ENCODE data around the gene MROH8. TPM values are rescaled to one million over a fixed set of nuclear protein-coding genes. Genes with fewer than 3 reads are reported as not detected.

MROH8 gene
- total RNA-seq, 4 donors from 2014 or later: 0.54 to 14.0 (median 3.2) TPM

GRCh38 chr20:37102571-37102970 lies 76.8 kb downstream of the MROH8 start:
- Histone ChIP-seq H3K27ac (no peak overlapping the region), H3K4me3 (no peak overlapping the region), H3K36me3 (no peaks in the 10 kb centered on the region), H3K9me3 (no peaks in the 10 kb centered on the region), H3K27me3 (no peaks in the 10 kb centered on the region), H3K4me1 (no peaks in the 10 kb centered on the region)
- no peak for DNase-seq
- no peak for TF ChIP-seq POLR2A (IDR thresholded peaks at IDR 0.05)
- no peak for TF ChIP-seq CTCF (IDR thresholded peaks at IDR 0.05)

GRCh38 chr20:37096415-37097041 lies 82.8 kb downstream of the MROH8 start:
- TF ChIP-seq CTCF (IDR thresholded peaks at IDR 0.05) (no peak), POLR2A (IDR thresholded peaks at IDR 0.05) (no peak)
- peak overlapping the region in 3 of 4 donors; percentile 55 to 91 (median 69) for H3K27ac ChIP-seq
- H3K27me3 ChIP-seq: no peaks in the 10 kb centered on the region
- no peaks in the 10 kb centered on the region for H3K36me3 ChIP-seq
- peaks cover 0 to 13% (median 0%) of the 10 kb centered on the region in 4 donors for H3K4me1 ChIP-seq
- no peaks in the 10 kb centered on the region for H3K9me3 ChIP-seq
- DNase-seq: no peak
- peak overlapping the region; percentile 64 to 88 (median 77) for H3K4me3 ChIP-seq

GRCh38 chr20:37095599-37096414 lies 83.5 kb downstream of the MROH8 start, which contains the start of gene RBL1:
Gene RBL1 (minus strand): TSS chr20:37095997. CDS start chr20:37095928, 69 bp downstream.
- peaks cover 0 to 13% (median 0%) of the 10 kb centered on the region in 4 donors for H3K4me1 ChIP-seq
- peak within 1 kb of the TSS; percentile 64 to 88 (median 77) for H3K4me3 ChIP-seq
- H3K36me3 ChIP-seq: no peaks in the 10 kb centered on the region
- H3K9me3 ChIP-seq: no peaks in the 10 kb centered on the region
- peak in 1 of 2 donors; percentile 43 for TF ChIP-seq POLR2A (IDR thresholded peaks at IDR 0.05)
- TF ChIP-seq CTCF (IDR thresholded peaks at IDR 0.05): peak in 3 of 6 experiments; percentile 27 to 45 (median 37)
- H3K27me3 ChIP-seq: no peaks in the 10 kb centered on the region
- peak within 1 kb of the TSS; percentile 55 to 91 (median 62) for H3K27ac ChIP-seq
- peak; percentile 88 to 93 (median 92) for DNase-seq

- peak in 2 of 3 donors; percentile 49 to 53 for DNase-seq
- peak overlapping the region; percentile 64 to 88 (median 77) for H3K4me3 ChIP-seq
- no peaks in the 10 kb centered on the region for H3K9me3 ChIP-seq
- peak overlapping the region; percentile 55 to 91 (median 62) for H3K27ac ChIP-seq
- H3K27me3 ChIP-seq: no peaks in the 10 kb centered on the region
- TF ChIP-seq CTCF (IDR thresholded peaks at IDR 0.05) (no peak), POLR2A (IDR thresholded peaks at IDR 0.05) (no peak)
- H3K4me1 ChIP-seq: peaks cover 0 to 13% (median 0%) of the 10 kb centered on the region in 4 donors
- H3K36me3 ChIP-seq: no peaks in the 10 kb centered on the region
These were observed 84.2 kb downstream of the MROH8 start for GRCh38 chr20:37095108-37095598.

GRCh38 chr20:37090407-37090806 lies 88.9 kb downstream of the MROH8 start:
- no peak overlapping the region for H3K27ac ChIP-seq
- peaks cover 0 to 10% (median 0%) of the 10 kb centered on the region in 4 donors for H3K4me1 ChIP-seq
- TF ChIP-seq POLR2A (IDR thresholded peaks at IDR 0.05) (no peak), CTCF (IDR thresholded peaks at IDR 0.05) (no peak)
- no peaks in the 10 kb centered on the region for H3K27me3 ChIP-seq
- H3K9me3 ChIP-seq: no peaks in the 10 kb centered on the region
- no peak overlapping the region for H3K4me3 ChIP-seq
- no peak for DNase-seq
- peaks cover 0 to 15% (median 0%) of the 10 kb centered on the region in 3 donors for H3K36me3 ChIP-seq
